Bronchial epithelial cell (primary cell): ENCODE data around the gene MGAT4A. TPM values are rescaled to one million over a fixed set of nuclear protein-coding genes. Genes with fewer than 3 reads are reported as not detected.
A peak's percentile ranks its signal among the peaks of the same experiment; 100 is the strongest.

Source experiments
- DNase-seq: peaks from one replicate; pipeline ENCODE4 v3.0.0-alpha.2; 2010; ENCODE audit warnings: low read depth
- FAIRE-seq: peaks from 2 replicates; lab custom pipeline; 2011; peaks lifted over from hg19 to GRCh38; lab: Jason Lieb, UNC
- H3K27me3 ChIP-seq: 2 replicates; pipeline ENCODE4 v1.5.1; 2011; ENCODE audit warnings: low read length; ENCODE audit not compliant: control insufficient read depth, insufficient read depth
- H3K36me3 ChIP-seq: 2 replicates; pipeline ENCODE4 v1.5.1; 2011; ENCODE audit warnings: low read length; ENCODE audit not compliant: control insufficient read depth, insufficient read depth
- H3K4me3 ChIP-seq: 2 replicates; pipeline ENCODE4 v1.5.1; 2011; ENCODE audit warnings: mild to moderate bottlenecking, low read depth, low read length, control low read depth
- CTCF ChIP-seq: IDR thresholded peaks from 2 replicates; pipeline ENCODE4 v1.5.1; 2011; ENCODE audit warnings: mild to moderate bottlenecking, moderate library complexity, low read length, control low read depth, inconsistent platforms; ENCODE audit not compliant: insufficient read depth, severe bottlenecking
- total RNA-seq: library from RNA; depleted of rRNA; stranded (reverse); fragments of >200 nt; gene quantifications from 2 replicates; pipeline ENCODE4 v1.2.1, GENCODE V29; 2014

MGAT4A gene
- total RNA-seq, 1 donor from 2014 or later: 3.9 TPM

- FAIRE-seq: peak; percentile 13
- peaks cover 1% of the 10 kb centered on the region for H3K36me3 ChIP-seq
- TF ChIP-seq CTCF: no peak
These were observed 146.9 kb downstream of the MGAT4A start for GRCh38 chr2:98583816-98584618.

GRCh38 chr2:98583276-98583675, 147.7 kb downstream of the MGAT4A start:
- H3K36me3 ChIP-seq: peaks cover 2% of the 10 kb centered on the region
- DNase-seq (no peak), FAIRE-seq (no peak)
- no peak for TF ChIP-seq CTCF
- no peak overlapping the region for H3K4me3 ChIP-seq
- H3K27me3 ChIP-seq: no peaks in the 10 kb centered on the region

More at GRCh38 chr2:98583816-98584618, 146.9 kb downstream of the MGAT4A start:
- Histone ChIP-seq H3K27me3 (no peaks in the 10 kb centered on the region), H3K4me3 (no peak overlapping the region)
- no peak for DNase-seq

GRCh38 chr2:98582523-98582922, 148.4 kb downstream of the MGAT4A start:
- H3K36me3 ChIP-seq: peaks cover 2% of the 10 kb centered on the region
- FAIRE-seq (peak; percentile 62), DNase-seq (no peak)
- H3K4me3 ChIP-seq: no peak overlapping the region
- no peaks in the 10 kb centered on the region for H3K27me3 ChIP-seq
- no peak for TF ChIP-seq CTCF

- H3K36me3 ChIP-seq: peaks cover 2% of the 10 kb centered on the region
These were observed 150.2 kb downstream of the MGAT4A start for GRCh38 chr2:98580656-98581284.

DNA sequence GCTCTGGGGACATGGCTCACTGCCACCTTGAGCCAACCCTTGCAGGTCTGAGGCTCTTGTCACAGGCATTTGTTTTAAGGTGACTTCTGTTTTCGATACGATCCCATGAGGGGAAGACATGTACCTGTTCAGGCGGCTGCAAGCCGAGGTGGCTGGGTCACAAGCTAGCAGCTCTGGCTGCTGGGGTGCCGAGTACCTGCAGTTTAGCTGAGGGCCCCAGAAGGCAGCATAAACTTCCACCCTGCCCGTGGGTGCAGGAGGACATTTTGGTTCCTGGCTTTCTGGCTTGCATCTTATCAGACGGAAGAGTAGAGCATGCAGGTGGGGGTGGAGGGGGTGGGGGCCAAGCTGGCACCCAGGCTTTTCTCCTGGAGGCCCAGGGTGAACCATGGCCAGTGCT, 151.0 kb downstream of the MGAT4A start:
- Histone ChIP-seq H3K27me3 (no peaks in the 10 kb centered on the region), H3K36me3 (peaks cover 2% of the 10 kb centered on the region), H3K4me3 (no peak overlapping the region)
- TF ChIP-seq CTCF: no peak
- FAIRE-seq (no peak), DNase-seq (no peak)

More at GRCh38 chr2:98580656-98581284, 150.2 kb downstream of the MGAT4A start:
- H3K4me3 ChIP-seq: no peak overlapping the region
- no peak for TF ChIP-seq CTCF
- DNase-seq: no peak
- no peaks in the 10 kb centered on the region for H3K27me3 ChIP-seq
- no peak for FAIRE-seq
